GM23338 (cell line): ENCODE measurements around the gene APBA2. TPM values are rescaled to one million over a fixed set of nuclear protein-coding genes. Genes with fewer than 3 reads are reported as not detected.

Source experiments
- ATAC-seq: fragments of 200-7000 bp; cut with Tn5 transposase; 3 replicates; pipeline ENCODE4 v1.9.1; 2020
- DNase-seq: peaks from one replicate; pipeline ENCODE4 v3.0.0-alpha.2; 2015; ENCODE audit warnings: low spot score
- H2AFZ ChIP-seq: fragments of 200-600 bp; sonication (generic); 2 replicates; pipeline ENCODE4 v1.8.0; 2016; ENCODE audit warnings: antibody characterized with exemption, mild to moderate bottlenecking, moderate library complexity
- H3F3A ChIP-seq: fragments of 200-600 bp; sonication (generic); replicated peaks from 2 replicates; pipeline ENCODE4 v1.8.0; 2017; ENCODE audit warnings: antibody characterized with exemption, mixed run types, low read depth
- H3K27ac ChIP-seq: fragments of 200-600 bp; sonication (generic); 2 replicates; pipeline ENCODE4 v1.6.1; 2016; ENCODE audit warnings: low read depth
- H3K27me3 ChIP-seq: fragments of 200-600 bp; sonication (generic); 2 replicates; pipeline ENCODE4 v1.8.0; 2016; ENCODE audit warnings: mild to moderate bottlenecking, mixed run types, moderate library complexity; ENCODE audit not compliant: insufficient read depth
- H3K36me3 ChIP-seq: fragments of 200-600 bp; sonication (generic); 2 replicates; pipeline ENCODE4 v1.8.0; 2016; ENCODE audit warnings: mild to moderate bottlenecking; ENCODE audit not compliant: insufficient read depth
- H3K4me1 ChIP-seq: fragments of 200-600 bp; sonication (generic); 2 replicates; pipeline ENCODE4 v1.8.0; 2016; ENCODE audit warnings: mild to moderate bottlenecking, moderate library complexity; ENCODE audit not compliant: insufficient read depth
- H3K4me2 ChIP-seq: fragments of 200-600 bp; sonication (generic); 2 replicates; pipeline ENCODE4 v1.7.1; 2017; ENCODE audit warnings: mixed run types
- H3K4me3 ChIP-seq: fragments of 200-600 bp; sonication (generic); 2 replicates; pipeline ENCODE4 v1.6.1; 2016; ENCODE audit warnings: mixed run types
- H3K79me2 ChIP-seq: fragments of 200-600 bp; sonication (generic); replicated peaks from 2 replicates; pipeline ENCODE4 v1.8.0; 2017; ENCODE audit warnings: mild to moderate bottlenecking; ENCODE audit not compliant: insufficient read depth
- H3K9me2 ChIP-seq: fragments of 200-600 bp; sonication (generic); 2 replicates; pipeline ENCODE4 v1.8.0; 2017; ENCODE audit not compliant: insufficient read depth
- H4K20me1 ChIP-seq: fragments of 200-600 bp; sonication (generic); replicated peaks from 2 replicates; pipeline ENCODE4 v1.8.0; 2017; ENCODE audit warnings: mild to moderate bottlenecking; ENCODE audit not compliant: insufficient read depth
- H3K27ac Mint-ChIP-seq: 2 replicates; pipeline ENCODE4 v1.8.0; 2020; ENCODE audit warnings: inconsistent platforms, mild to moderate bottlenecking, moderate library complexity, mixed read lengths
- H3K27me3 Mint-ChIP-seq: 3 replicates; pipeline ENCODE4 v1.8.0; 2022; ENCODE audit warnings: low read depth, mild to moderate bottlenecking, moderate library complexity, mixed read lengths, inconsistent platforms; ENCODE audit not compliant: insufficient read depth, poor library complexity
- H3K36me3 Mint-ChIP-seq: 3 replicates; pipeline ENCODE4 v1.8.0; 2021; ENCODE audit warnings: low read depth, mild to moderate bottlenecking, inconsistent platforms, moderate library complexity, mixed read lengths
- H3K4me1 Mint-ChIP-seq: 3 replicates; pipeline ENCODE4 v1.8.0; 2020; ENCODE audit warnings: mild to moderate bottlenecking, inconsistent platforms, mixed read lengths
- H3K4me3 Mint-ChIP-seq: 3 replicates; pipeline ENCODE4 v1.8.0; 2021; ENCODE audit warnings: moderate library complexity, mild to moderate bottlenecking, inconsistent platforms, mixed read lengths
- H3K9me3 Mint-ChIP-seq: 3 replicates; pipeline ENCODE4 v1.8.0; 2020; ENCODE audit warnings: moderate library complexity, mild to moderate bottlenecking, inconsistent platforms, mixed read lengths
- CREB1 ChIP-seq: fragments of 250-450 bp; sonication (Bioruptor Pico); IDR thresholded peaks from 2 replicates; pipeline ENCODE4 v1.5.0; 2020; ENCODE audit warnings: low read depth, mild to moderate bottlenecking, moderate library complexity
- EZH2phosphoT487 ChIP-seq: fragments of 200-600 bp; sonication (generic); IDR thresholded peaks from one replicate; pipeline ENCODE4 v1.8.1; 2018; ENCODE audit warnings: antibody characterized with exemption; ENCODE audit not compliant: unreplicated experiment
- JUNB ChIP-seq: IDR thresholded peaks from one replicate; pipeline ENCODE4 v1.6.1; 2016; ENCODE audit warnings: antibody characterized with exemption; ENCODE audit not compliant: unreplicated experiment
- NANOG ChIP-seq: IDR thresholded peaks from 2 replicates; pipeline ENCODE4 v1.6.1; 2016; ENCODE audit warnings: antibody characterized with exemption, borderline replicate concordance
- STAT1 ChIP-seq: IDR thresholded peaks from one replicate; pipeline ENCODE4 v1.6.1; 2016; ENCODE audit warnings: antibody characterized with exemption; ENCODE audit not compliant: unreplicated experiment
- ZNF331 ChIP-seq: fragments of 250-450 bp; sonication (Bioruptor Pico); IDR thresholded peaks from 2 replicates; pipeline ENCODE4 v1.5.0; 2020; ENCODE audit warnings: low read depth, mild to moderate bottlenecking, moderate library complexity
- ZNF462 ChIP-seq: fragments of 250-450 bp; sonication (Bioruptor Pico); IDR thresholded peaks from 2 replicates; pipeline ENCODE4 v1.5.0; 2020; ENCODE audit warnings: mild to moderate bottlenecking, moderate library complexity
- polyA plus RNA-seq: library from polyadenylated mRNA; unstranded; fragments of >200 nt; fragmentation: Nextera tagmentation; extraction: Ambion mirVana; gene quantifications from 2 replicates; pipeline ENCODE4 v1.2.1, GENCODE V29; 2016
- total RNA-seq: library from RNA; depleted of rRNA; stranded (reverse); fragments of >200 nt; shearing (Covaris generic); gene quantifications from 2 replicates; pipeline ENCODE4 v1.2.3, GENCODE V29; 2014

Gene APBA2
- total and polyA plus RNA-seq, 2 experiments from 2014 or later = 5.9 to 24.7 TPM

DNA sequence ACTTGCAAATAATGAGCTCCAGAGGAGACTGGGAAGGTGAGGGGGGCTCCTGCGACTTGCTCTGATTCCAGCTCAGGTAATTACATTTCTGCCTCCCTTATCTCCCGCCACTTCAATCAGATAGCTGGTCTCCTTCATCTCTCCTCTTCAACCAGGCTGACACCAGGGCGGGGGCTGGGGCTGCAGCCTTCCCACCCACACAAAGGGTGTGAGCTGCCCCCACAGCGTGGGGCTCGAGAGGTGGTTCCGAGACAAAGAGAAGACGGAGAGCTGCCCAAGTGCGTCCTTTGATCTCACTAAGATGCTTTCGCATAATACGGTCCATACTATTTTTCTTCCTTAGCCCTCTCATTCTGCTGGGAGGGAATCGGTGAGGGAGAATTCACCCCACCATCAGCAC, 244.2 kb downstream of the APBA2 start (continued):
- no peak for TF ChIP-seq ZNF462
- no peak for TF ChIP-seq NANOG
- TF ChIP-seq JUNB = no peak

GRCh38 chr15:29130476-29130875, 244.7 kb downstream of the APBA2 start:
- Histone ChIP-seq H3K36me3 (no peaks in the 10 kb centered on the region), H3K27ac (no peak overlapping the region), H3F3A (no peaks in the 10 kb centered on the region), H2AFZ (no peak overlapping the region), H4K20me1 (no peaks in the 10 kb centered on the region), H3K4me1 (no peaks in the 10 kb centered on the region), H3K27me3 (no peaks in the 10 kb centered on the region), H3K4me2 (no peak overlapping the region), H3K4me3 (no peak overlapping the region), H3K9me2 (no peaks in the 10 kb centered on the region), H3K79me2 (no peaks in the 10 kb centered on the region)
- H3K4me1 Mint-ChIP-seq = peaks cover 31% of the 10 kb centered on the region
- H3K4me3 Mint-ChIP-seq = no peak overlapping the region
- DNase-seq = no peak
- ATAC-seq = no peak
- H3K27ac Mint-ChIP-seq = no peak overlapping the region
- H3K36me3 Mint-ChIP-seq = no peaks in the 10 kb centered on the region; the same call in 2 of the 3 replicates
- no peaks in the 10 kb centered on the region; the same call in 2 of the 3 replicates for H3K9me3 Mint-ChIP-seq
- peaks cover 9% of the 10 kb centered on the region for H3K27me3 Mint-ChIP-seq
- TF ChIP-seq ZNF462 (no peak), ZNF331 (CRISPR knock-in tag) (no peak), CREB1 (no peak), NANOG (no peak), JUNB (no peak), EZH2phosphoT487 (no peak), STAT1 (no peak)
